Measurements from ENCODE around the gene GON4L. TPM values are rescaled to one million over a fixed set of nuclear protein-coding genes. Genes with fewer than 3 reads are reported as not detected.
"Not testable (repeated sequence)": the region's sequence is repeated elsewhere in the genome, so short reads cannot be mapped to it uniquely, and the experiment has no call there.

Gene GON4L
- total and polyA plus RNA-seq, 2 experiments from 2014 or later = 45.2 to 93.1 TPM

DNA sequence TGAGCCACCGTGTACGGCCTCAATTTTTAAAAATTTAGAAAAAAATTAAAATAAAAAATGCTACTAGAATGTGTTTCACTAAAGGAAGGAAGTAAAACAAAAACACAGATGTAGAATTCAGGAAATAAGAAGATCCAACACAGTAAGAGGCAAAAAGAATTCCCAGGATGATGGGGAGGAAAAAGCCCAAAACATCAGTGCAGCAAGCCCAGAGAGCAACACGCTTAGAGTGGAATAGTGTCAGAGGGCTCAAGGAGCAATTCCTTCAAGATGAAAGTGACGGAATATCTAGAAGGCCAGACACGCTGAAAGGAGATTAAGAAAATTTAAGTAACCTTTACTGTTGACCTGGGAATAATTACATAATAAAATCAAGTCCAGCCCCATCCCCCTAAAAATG lies 87.8 kb downstream of the GON4L start (continued):
- TF ChIP-seq, protein P1, sequence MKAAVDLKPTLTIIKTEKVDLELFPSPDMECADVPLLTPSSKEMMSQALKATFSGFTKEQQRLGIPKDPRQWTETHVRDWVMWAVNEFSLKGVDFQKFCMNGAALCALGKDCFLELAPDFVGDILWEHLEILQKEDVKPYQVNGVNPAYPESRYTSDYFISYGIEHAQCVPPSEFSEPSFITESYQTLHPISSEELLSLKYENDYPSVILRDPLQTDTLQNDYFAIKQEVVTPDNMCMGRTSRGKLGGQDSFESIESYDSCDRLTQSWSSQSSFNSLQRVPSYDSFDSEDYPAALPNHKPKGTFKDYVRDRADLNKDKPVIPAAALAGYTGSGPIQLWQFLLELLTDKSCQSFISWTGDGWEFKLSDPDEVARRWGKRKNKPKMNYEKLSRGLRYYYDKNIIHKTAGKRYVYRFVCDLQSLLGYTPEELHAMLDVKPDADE (IDR thresholded peaks at IDR 0.05) = no peak
- no peak for TF ChIP-seq ZNF114 (CRISPR knock-in tag; IDR thresholded peaks at IDR 0.05)
- TF ChIP-seq REST (IDR thresholded peaks at IDR 0.05; ENCODE audit: unreplicated experiment) = no peak
- TF ChIP-seq NANOG (IDR thresholded peaks at IDR 0.05; ENCODE audit: borderline replicate concordance) = no peak
- no peak for TF ChIP-seq JUNB (IDR thresholded peaks at IDR 0.05; ENCODE audit: unreplicated experiment)
- no peak for TF ChIP-seq EZH2phosphoT487 (IDR thresholded peaks at IDR 0.05; ENCODE audit: unreplicated experiment)
- TF ChIP-seq STAT1 (IDR thresholded peaks at IDR 0.05; ENCODE audit: unreplicated experiment) = no peak
- TF ChIP-seq EZH2 (IDR thresholded peaks at IDR 0.05; ENCODE audit: low read depth, unreplicated experiment) = no peak
- TF ChIP-seq ZNF331 (CRISPR knock-in tag; IDR thresholded peaks at IDR 0.05; ENCODE audit: low read depth) = no peak

DNA sequence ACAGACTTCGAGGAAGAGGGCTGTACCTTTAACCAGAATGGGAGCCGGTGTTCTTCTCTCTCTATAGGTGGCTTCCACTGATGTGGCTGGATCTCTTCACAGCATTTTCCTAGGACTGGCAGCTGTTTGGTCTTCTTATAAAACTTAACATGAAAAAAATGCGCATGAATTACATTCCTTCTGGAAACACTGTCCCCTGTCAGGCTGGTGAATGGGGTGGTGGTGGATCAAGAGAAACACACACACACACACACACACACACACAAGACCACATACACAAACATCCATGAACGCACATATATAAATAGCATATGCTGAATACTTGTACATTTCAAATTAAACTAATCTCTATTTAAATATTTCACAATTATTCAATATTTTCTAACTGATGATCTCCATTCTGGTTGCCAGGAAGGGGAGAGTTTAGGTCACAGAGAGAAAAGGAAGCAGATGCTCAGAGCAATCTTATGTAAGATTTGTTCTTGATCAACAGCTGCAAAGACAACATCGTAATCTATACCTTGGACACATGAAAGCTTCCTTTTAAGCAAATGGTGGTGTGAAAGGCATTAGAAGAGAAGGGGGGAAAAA lies 89.5 kb downstream of the GON4L start:
- H3K27ac ChIP-seq (ENCODE audit: low read depth); H3K4me3 Mint-ChIP-seq; H3K79me2 ChIP-seq (replicated peaks; ENCODE audit: insufficient read depth); H3F3A ChIP-seq (replicated peaks; ENCODE audit: low read depth); H3K4me1 Mint-ChIP-seq; H2AFZ ChIP-seq; H3K4me3 ChIP-seq; DNase-seq (ENCODE audit: low spot score); ATAC-seq; H4K20me1 ChIP-seq (replicated peaks; ENCODE audit: insufficient read depth); H3K9me2 ChIP-seq (ENCODE audit: insufficient read depth); H3K9me3 Mint-ChIP-seq; H3K27me3 ChIP-seq (ENCODE audit: insufficient read depth); H3K4me1 ChIP-seq (ENCODE audit: insufficient read depth); H3K27me3 Mint-ChIP-seq (ENCODE audit: insufficient read depth, low read depth, poor library complexity); H3K4me2 ChIP-seq: not testable (repeated sequence)
- Mint-ChIP-seq H3K36me3 (ENCODE audit: low read depth) (peaks cover 76% of the 10 kb centered on the region), H3K27ac (peak overlapping the region; percentile 41)
- H3K36me3 ChIP-seq (ENCODE audit: insufficient read depth) = peaks cover 55% of the 10 kb centered on the region

DNA sequence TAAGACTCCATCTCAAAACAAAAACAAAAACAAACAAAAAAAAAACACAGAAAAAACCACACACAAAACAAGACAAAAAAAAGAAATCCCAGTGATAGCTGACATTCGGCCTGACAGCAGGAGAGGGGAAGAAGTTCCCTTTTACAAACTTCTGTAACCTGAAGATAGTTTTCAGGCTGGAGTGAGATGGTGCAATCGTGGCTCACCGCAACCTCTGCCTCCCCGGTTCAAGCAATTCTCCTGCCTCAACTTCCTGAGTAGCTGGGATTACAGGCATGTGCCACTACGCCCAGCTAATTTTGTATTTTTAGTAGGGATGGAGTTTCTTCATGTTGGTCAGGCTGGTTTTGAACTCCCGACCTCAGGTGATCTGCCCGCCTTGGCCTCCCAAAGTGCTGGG lies 93.0 kb downstream of the GON4L start:
- not testable (repeated sequence) for H3K79me2 ChIP-seq (replicated peaks; ENCODE audit: insufficient read depth); DNase-seq (ENCODE audit: low spot score); H3K4me3 ChIP-seq; ATAC-seq; H3K9me2 ChIP-seq (ENCODE audit: insufficient read depth); H2AFZ ChIP-seq; H3K27me3 ChIP-seq (ENCODE audit: insufficient read depth); H3K4me1 Mint-ChIP-seq; H3F3A ChIP-seq (replicated peaks; ENCODE audit: low read depth); H3K4me2 ChIP-seq; H3K27ac ChIP-seq (ENCODE audit: low read depth); H4K20me1 ChIP-seq (replicated peaks; ENCODE audit: insufficient read depth); H3K4me1 ChIP-seq (ENCODE audit: insufficient read depth); H3K27ac Mint-ChIP-seq; H3K27me3 Mint-ChIP-seq (ENCODE audit: insufficient read depth, low read depth, poor library complexity); H3K4me3 Mint-ChIP-seq; H3K9me3 Mint-ChIP-seq
- H3K36me3 ChIP-seq (ENCODE audit: insufficient read depth) = peaks cover 47% of the 10 kb centered on the region
- peaks cover 75% of the 10 kb centered on the region for H3K36me3 Mint-ChIP-seq (ENCODE audit: low read depth)

DNA sequence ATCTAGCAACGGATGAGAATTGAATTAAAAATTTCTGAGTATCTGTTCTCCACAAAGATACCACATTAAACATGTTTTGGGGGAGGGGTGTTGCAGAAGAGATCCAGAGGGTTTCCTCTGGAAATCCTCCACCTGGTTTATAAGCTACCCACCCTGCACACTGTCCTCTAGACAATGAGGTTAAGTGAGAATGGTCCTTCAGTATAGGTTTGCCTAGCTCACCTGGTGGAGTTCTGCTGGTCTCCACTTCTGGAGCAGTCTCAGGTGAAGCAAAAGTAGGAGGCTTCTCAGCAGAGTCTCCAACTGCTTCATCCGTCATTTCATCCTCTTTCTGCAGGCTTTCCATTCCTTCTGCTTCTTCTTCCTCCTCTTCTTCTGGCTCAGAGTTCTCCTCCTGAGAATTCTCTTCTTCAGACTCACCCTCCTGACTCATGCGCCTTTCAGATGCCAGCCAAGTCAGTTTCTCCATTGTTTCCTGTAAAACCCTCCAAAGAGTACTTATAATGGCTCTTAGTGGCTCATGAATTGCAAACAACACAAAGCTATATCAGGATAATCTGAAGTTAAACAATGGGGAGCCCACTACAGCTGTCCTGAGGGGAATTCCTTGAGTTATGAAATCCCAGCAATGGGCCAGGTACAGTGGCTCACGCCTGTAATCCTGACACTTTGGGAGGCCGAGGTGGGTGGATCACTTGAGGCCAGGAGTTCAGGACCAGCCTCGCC lies 93.8 kb downstream of the GON4L start:
- H3K36me3 ChIP-seq (ENCODE audit: insufficient read depth) = peaks cover 44% of the 10 kb centered on the region
- H3K27me3 ChIP-seq (ENCODE audit: insufficient read depth); H3K27me3 Mint-ChIP-seq (ENCODE audit: insufficient read depth, low read depth, poor library complexity); H3K9me3 Mint-ChIP-seq; H4K20me1 ChIP-seq (replicated peaks; ENCODE audit: insufficient read depth); H3K4me1 ChIP-seq (ENCODE audit: insufficient read depth); H3K9me2 ChIP-seq (ENCODE audit: insufficient read depth); H3K27ac ChIP-seq (ENCODE audit: low read depth); H2AFZ ChIP-seq; H3K79me2 ChIP-seq (replicated peaks; ENCODE audit: insufficient read depth); H3K4me2 ChIP-seq; H3K4me1 Mint-ChIP-seq; H3K4me3 Mint-ChIP-seq; H3F3A ChIP-seq (replicated peaks; ENCODE audit: low read depth); H3K4me3 ChIP-seq; H3K27ac Mint-ChIP-seq; ATAC-seq: not testable (repeated sequence)
- peak; percentile 25 for DNase-seq (ENCODE audit: low spot score)
- H3K36me3 Mint-ChIP-seq (ENCODE audit: low read depth) = peaks cover 68% of the 10 kb centered on the region
